Measurements from ENCODE around the gene BLOC1S6.
A peak's percentile ranks its signal among the peaks of the same experiment; 100 is the strongest.
"Not testable (repeated sequence)": the region's sequence is repeated elsewhere in the genome, so short reads cannot be mapped to it uniquely, and the experiment has no call there.

The BLOC1S6 gene

DNA sequence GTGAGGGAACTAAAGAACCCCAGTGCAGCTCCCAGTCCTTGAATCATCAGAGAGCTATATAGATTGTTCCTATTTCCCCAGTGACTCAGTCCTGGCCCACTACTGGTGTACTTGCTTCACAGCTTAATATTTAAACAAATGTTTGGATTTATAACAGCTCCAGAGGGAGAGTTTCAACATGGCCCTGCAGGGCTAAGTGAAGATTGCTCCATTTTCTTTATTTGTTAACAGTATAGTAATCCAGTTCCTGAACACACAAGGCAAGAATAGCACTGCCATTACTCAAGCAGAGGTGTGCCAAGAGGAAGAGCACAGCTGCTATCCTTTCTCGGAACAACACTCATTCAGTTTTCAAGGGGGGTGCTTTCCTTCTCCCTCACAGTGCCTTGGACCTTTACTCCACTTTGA lies 54.2 kb downstream of the BLOC1S6 start:
- DNase-seq (ENCODE audit: low spot score) = peak; percentile 68

DNA sequence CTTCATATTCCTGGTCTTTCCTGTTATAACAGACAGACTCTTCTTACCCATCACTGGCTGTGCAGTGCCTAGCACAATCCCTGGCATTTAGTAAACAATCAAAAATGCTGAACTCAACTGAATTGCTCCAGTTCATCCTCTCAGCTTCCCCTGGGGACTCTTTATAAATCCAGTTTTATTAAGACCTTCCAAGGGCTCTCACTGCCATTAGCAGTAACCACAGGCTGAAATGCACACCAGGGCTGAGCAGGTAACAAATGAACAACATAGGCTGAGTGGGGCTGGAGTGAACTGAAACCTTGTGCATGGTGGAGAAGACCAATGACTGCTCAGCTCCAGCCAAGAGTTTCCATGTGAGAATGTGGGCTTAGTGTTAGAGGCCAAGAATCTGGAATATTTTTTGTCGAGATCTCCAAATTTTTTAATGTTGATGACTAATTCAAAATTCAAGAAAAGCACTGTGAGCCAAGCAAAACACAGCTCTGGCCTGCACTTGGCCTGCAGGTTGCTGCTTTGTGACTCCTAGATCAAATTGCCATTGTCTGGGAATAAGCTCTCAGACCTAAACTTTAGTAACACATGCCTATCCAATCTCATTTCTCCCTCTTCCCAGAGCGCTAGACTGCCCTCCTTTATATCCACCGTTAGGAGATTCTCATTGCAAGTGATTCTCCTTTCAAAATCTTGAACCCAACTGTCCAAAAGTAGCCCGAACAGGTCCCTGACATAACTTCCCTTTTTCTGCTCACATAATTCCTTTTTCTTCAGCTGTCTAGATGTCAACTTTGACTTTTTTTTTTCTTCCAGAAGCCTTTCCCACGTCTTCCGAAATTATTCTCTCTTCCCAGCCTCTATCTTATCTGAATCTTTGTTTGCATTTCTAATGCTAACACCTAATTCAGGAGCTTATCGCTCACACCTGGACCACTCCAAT lies 55.1 kb downstream of the BLOC1S6 start:
- peak; percentile 76 for DNase-seq (ENCODE audit: low spot score)

DNA sequence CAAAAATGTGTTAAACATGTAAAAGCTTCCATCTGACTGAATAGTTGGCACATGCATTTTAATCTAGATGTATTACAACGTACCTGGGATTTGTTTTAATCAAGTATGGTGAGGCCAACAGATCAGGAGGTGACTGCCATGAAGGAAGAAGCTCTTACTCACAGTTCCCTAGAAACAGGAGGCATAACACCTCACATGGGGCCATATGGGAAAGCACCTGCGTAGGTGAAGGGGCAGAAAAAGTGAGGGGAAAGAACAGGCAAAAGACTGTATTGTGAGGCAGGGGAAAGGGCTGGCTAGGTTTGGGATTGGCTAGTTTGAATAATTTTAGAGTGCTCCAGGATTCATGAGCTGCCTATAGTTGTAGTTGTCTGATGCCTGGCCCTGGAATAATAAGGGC lies 57.3 kb downstream of the BLOC1S6 start:
- no peak for DNase-seq (ENCODE audit: low spot score)

DNA sequence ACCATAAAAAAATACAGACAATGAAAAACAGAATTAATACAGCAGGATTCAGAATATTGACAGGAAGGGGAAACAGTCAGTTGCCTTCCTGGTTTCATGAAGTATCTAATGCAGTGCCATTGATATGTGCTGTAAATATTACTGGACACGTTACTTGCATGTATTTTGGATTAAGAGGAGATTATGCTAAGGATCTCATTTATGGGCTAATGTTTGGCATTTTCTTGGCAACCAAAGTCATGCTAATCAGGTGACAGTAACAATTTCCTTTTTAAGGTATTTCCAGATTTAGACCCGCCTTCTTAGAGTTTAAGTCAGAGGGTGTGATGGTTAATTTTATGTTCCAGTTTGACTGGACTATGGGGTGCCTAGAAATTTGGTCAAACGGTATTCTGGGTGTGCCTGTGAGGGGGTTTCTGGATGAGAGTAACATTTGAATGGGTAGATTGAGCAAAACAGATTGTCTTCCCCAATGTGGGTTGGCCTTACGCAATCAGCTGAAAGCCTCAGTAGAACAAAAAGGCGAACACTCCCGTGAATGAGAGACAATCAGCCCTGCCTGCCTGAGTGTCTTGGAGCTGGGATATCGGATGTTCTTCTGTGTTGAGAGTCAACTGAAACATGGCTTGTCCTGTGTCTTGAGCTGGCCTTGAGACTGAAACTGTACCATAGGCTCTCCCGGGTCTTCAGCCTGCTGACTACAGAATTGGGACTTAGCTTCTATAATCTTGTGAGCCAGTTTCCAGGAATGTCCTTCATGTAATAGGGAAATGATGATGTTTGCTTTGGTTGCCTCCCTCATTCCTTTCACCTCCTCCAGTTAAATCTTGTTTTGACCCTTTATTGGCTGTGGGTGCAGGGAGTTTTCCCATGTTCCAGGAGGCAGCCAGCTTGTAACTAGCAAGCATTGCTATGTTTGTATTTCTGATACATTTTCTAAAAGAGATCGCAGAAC lies 58.1 kb downstream of the BLOC1S6 start:
- peak; percentile 50 for DNase-seq (ENCODE audit: low spot score)

DNA sequence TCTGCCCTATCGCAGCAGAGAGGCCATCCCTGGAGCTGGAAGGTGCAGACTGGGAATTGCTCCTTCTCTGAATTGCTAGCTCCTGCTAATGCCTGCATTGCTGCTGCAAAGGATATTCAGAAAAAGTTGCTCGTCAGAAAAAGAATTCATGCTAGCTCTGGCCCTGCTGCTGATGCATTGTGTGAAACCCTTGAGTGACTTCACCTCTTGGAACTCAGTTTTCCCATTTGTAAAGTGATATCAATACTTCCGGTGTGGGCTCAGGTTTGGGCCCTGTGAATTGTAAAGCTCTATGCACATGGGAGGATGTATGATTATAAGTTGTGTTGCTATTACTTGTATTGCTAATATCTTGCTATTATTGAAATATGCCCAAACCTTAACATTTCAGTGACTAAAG lies 59.0 kb downstream of the BLOC1S6 start:
- no peak for DNase-seq (ENCODE audit: low spot score)

DNA sequence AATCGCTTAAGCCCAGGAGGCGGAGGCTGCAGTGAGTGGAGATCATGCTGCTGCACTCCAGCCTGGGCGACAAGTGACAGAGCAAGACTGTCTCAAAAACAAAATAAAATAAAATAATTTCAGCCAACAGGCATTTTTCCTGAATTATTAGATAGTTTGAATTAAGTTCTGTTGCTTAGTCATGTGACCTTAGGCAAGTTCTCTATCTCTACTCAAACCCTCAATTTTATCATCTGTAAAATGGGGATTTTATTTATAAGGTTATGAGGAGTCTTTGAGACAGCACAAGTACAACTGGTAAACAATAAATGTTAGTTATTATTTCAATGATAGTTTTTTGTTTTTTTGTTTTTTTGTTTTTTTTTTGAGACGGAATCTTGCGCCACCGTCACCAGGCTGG lies 60.6 kb downstream of the BLOC1S6 start:
- DNase-seq (ENCODE audit: low spot score) = no peak

DNA sequence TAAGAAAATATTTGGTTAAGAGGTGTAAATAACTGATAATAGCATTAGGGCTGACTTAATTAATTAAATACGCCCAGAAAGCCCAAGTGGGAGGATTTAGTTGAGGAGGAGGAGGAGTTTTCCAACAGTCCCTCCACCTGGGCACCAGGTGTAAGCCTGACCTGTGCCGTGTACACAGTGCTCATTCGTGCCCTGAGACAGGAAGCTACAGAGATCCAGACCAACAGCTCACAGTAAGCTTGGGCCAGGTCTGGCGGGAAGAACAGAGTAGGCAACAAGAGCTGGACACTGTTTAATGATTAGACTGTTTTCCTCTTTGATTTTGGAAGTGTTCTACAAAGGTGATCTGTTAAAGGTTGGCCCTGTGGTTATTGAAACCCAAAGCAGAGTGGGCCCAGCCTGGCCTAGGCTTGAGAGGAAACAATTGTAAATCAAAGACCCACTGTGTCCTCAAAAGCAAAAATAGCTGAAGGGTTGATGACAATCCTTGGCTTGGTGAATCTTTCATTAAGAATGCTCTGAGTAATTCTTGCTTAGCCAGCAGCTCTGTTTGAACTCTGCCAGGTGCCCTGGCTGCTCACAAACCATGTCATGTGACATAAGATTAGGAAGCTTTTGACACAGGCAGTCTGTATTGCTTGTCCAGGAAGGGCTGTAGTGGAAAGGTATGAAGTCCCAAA lies 61.5 kb downstream of the BLOC1S6 start:
- peak; percentile 66 for DNase-seq (ENCODE audit: low spot score)

DNA sequence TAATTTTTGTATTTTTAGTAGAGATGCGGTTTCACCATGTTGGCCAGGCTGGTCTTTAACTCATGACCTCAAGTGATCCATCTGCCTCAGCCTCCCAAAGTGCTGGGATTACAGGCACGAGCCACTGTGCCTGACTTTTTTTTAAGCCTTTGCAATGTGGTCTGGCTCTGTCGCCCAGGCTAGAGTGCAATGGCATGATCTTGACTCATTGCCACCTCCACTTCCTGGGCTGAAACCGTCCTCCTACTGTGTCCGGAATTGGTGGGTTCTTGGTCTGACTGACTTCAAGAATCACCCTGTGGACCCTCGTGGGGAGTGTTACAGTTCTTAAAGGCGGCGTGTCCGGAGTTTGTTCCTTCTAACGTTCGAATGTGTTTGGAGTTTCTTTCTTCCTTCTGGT lies 62.8 kb downstream of the BLOC1S6 start:
- not testable (repeated sequence) for DNase-seq (ENCODE audit: low spot score)

DNA sequence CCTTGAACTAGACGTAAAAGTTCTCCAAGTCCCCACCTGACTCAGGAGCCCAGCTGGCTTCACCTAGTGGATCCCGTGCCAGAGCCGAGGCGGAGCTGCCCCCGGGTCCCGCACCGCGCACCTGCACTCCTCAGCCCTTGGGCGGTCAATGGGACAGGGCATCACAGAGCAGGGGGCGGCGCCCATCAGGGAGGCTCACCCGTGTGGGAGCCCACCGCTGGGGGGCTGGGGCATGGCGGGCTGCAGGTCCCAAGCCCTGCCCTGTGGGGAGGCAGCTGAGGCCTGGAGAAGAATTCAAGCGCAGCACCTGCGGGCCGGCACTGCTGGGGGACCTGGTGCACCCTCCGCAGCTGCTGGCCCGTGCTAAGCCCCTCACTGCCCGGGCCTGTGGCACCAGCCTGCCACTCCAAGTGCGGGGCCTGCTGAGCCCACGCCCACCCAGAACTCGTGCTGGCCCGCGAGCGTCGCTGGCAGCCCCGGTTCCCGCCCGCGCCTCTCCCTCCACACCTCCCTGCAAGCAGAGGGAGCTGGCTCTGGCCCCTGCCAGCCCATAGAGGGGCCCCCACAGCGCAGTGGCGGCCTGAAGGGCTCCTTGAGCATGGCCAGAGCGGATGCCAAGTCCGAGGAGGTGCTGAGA lies 63.8 kb downstream of the BLOC1S6 start:
- DNase-seq (ENCODE audit: low spot score) = no peak

DNA sequence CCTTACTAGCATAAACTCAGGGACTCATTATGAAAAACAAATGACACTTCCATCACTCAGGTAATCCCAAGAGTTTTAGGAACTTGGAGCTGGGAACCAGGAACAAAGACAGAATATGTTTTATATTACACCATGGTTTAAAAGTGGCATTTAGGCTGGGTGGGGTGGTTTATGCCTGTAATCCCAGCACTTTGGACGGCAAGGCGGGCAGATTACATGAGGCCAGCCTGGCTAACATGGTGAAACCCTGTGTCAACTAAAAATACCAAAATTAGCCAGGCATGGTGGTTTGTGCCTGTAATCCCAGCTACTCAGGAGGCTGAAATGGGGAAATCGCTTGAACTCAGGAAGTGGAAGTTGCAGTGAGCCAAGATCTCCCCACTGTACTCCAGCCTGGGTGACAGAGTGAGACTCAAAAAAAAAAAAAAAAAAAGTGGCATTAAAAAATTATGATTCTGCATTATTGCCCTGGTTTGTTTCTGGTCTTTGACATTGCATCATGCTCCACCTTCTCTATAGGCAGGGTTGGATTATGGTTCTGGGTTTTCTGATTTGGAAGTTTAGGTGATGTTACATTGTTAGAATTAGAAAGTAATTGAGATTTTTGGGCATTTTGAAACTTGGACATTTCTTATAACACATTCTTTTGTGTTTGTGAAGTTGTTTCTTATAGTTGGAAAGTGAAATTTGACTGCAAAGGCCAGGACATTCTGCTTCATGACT lies 66.7 kb downstream of the BLOC1S6 start:
- DNase-seq (ENCODE audit: low spot score) = no peak

DNA sequence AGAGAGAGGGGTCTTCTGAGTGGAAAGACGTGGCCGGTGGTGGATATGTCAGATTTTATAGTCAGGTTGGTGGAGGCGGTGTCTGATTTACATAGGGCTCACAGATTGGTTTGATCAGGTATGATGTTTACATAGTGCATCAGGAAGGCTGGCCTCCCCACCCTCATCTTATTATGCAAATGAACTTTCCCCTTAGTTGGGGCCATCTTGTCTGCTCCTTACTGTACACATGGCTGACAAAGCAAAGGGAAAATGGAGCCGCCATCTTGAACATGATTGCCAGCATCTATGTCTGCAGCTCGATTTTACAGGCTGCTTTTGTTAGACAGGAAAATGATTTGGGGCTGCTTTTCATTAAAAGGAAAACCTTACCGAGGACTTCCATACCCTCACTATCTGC lies 67.6 kb downstream of the BLOC1S6 start:
- no peak for DNase-seq (ENCODE audit: low spot score)

DNA sequence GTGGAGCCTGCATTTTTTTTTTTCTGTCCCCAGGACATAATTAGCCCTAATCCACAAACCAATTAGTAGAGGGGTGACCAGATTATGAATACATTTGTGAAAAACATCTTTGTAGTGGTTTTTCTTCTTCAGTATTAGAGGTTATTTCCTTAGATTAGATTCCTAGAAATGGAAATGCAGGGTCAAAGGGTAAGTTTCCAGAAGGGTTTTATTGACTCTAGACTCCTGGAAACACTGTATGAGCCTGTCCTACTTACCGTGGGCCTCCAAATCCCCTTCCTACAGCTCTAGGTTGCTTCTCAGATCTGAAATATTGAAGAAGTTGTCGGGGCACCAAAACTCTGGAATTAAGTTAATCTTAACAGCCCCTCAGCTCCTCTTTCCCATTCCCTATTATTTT lies 70.1 kb downstream of the BLOC1S6 start:
- DNase-seq (ENCODE audit: low spot score) = no peak

DNA sequence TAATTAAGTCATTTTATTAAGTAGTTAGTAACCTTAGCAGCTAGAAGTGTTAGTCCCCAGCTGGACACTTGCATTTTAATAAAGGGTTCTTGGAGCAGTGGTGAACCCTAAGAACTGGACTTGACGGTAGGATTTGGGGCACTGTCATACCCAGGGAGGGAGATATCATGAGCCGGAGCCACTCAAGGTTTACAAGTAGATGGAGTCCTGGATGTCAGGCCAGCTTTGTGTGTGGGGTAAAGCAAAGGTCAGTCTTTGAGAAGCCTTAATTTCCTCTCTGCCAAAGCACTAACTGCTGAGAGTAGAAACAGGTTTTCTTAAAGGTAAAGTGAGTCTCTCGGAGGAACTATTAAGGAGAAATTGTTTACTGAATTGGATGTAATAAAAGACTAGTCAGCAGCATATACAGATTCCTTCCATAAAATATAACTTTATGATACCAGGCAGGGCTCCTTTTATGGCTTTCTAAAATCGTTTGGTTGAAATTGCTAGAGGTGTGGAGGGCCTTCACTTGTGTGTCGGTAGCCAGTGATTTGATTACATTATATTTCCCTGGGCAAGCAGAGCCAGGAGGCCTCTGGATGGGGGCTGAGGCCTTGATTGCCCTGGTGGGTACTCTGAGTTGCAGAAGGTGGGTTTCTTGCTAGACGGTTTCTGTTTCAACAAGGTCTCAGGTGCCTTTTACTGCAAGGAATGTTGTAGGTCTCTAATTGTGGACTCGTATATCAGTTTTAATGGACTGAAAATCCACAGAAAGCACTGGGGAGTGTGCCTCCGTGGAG lies 70.8 kb downstream of the BLOC1S6 start:
- no peak for DNase-seq (ENCODE audit: low spot score)
